ENCODE measurements around the gene TJAP1.
"Not testable (repeated sequence)": the region's sequence is repeated elsewhere in the genome, so short reads cannot be mapped to it uniquely, and the experiment has no call there.

Gene TJAP1

DNA sequence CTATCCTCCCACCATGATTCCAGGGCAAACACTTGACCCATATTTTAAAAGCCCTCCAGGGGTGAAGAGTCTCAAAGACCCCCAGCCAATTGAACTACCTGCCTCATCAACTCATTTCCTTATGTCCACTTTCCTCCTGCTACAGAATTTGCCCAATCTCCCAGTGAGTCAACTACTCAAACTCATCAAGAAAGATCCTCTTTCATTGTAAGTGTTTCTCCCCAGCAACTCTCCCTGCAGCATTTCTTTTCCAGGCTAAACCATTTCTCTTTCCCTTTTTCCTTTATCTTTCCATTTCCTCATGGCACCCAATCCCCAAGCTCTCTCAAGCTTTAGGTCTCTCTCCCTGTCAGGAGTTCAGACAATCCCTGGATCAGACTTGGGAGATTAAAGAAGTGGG, 23.5 kb upstream of the TJAP1 start:
- no peak for DNase-seq

- DNase-seq, result peak; percentile 59
These were observed 23.1 kb upstream of the TJAP1 start for GRCh38 chr6:43454290-43454695.

- DNase-seq, result no peak
These were observed 22.5 kb upstream of the TJAP1 start for GRCh38 chr6:43454696-43455530.

GRCh38 chr6:43455531-43456428, 21.6 kb upstream of the TJAP1 start, which contains the start of gene DLK2:
TSS of gene DLK2 (minus strand) at chr6:43455548. CDS start at chr6:43454825, 723 bp downstream.
- peak; percentile 47 for DNase-seq

GRCh38 chr6:43457643-43458042, 19.7 kb upstream of the TJAP1 start:
- no peak for DNase-seq

GRCh38 chr6:43458154-43458553, 19.2 kb upstream of the TJAP1 start:
- DNase-seq, result not testable (repeated sequence)

GRCh38 chr6:43459535-43459934, 17.8 kb upstream of the TJAP1 start:
- no peak for DNase-seq

GRCh38 chr6:43460032-43460431, 17.3 kb upstream of the TJAP1 start:
- DNase-seq, result no peak

DNA sequence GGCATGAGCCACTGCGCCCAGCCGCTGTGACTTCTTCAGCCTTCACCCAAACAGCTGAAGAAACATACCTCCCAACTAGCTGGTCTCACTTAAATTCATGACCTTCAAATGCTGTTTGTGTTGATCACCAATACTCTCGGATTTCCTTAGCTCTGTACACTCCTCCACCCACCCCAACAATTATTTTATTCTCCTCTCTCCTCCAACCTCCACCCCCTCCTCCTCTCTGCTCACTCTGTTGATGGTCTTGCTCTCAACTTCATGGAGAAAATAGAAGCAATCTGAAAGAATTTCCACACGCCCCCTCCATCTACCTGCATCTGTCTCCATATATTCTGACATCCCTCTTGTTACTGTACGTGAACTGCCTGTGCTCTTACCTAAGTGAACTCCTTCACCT, 15.4 kb upstream of the TJAP1 start:
- no peak for DNase-seq

- no peak for DNase-seq
These were observed 13.0 kb upstream of the TJAP1 start for GRCh38 chr6:43464337-43464736.

DNA sequence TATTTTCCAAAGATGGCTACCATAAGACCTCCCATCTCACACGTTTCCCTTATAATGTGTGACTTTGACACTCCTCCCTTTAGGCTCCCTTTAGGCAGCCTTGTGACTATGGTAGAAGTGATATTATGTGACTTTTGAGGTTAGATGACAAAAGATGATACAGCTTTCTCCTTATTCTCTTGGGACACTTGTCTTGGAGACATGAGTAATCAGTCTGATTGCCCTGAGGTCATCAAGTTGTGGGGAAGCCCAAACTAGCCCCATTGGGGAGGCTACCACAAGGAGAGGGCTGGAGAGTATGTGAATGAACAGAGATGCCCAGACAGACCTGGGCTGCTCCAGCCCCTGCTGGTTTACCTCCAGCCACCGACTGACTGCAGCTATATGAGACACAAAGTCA, 11.4 kb upstream of the TJAP1 start:
- DNase-seq, result no peak

DNA sequence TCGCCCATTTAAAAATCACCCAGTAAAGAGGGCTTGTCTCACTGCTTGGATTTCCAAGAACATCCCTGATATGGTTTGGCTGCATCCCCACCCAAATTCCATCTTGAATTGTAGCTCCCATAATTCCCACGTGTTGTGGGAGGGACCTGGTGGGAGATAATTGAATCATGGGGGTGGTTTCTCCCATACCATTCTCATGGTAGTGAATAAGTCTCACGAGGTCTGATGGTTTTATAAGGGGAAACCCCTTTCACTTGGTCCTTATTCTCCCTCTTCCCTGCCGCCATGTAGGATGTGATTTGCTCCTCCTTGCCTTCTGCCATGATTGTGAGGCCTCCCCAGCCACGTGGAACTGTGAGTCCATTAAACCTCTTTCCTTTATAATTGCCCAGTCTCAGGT, 10.1 kb upstream of the TJAP1 start:
- DNase-seq, result not testable (repeated sequence)

- DNase-seq, result no peak
These were observed 9.6 kb upstream of the TJAP1 start for GRCh38 chr6:43467752-43468151.

- no peak for DNase-seq
These were observed 9.1 kb upstream of the TJAP1 start for GRCh38 chr6:43468240-43468639.

GRCh38 chr6:43468748-43469681, 8.4 kb upstream of the TJAP1 start:
- DNase-seq, result no peak

DNA sequence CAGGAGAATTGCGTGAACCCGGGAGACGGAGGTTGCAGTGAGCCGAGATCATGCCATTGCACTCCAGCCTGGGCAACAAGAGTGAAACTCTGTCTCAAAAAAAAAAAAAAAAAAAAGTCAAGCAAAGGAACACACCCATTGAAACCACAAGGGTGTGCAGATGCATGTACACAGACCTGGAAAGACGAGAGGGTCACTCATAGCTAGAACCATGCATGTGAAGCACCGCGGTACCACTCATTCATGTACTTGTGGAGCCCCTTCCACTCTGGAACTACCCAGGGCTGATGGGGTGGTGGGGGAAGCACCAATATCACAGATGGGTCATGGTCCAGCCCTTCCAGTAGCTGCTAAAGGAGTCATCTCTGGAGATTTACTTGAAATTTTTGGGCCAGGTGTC, 7.4 kb upstream of the TJAP1 start:
- DNase-seq, result peak; percentile 12

DNA sequence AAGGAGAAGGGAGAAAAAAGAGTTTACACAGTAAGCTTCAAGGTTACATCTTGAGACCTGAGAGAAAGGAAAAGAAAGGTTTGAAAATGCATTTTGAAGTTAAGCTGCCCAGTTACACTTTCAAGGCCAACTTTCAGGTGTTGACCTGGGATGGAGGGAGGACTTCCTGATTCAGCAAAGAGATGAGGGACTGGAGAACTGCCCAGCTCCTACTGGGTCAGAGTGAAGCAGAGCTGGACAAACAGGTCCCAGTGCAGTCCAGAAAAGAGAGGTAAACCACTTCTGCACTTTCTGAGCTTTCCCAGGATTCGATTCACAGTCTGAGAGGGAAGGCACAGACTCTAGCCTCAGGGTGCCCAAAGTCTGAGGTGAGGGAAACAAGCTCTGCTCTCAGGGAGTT, 6.0 kb upstream of the TJAP1 start:
- no peak for DNase-seq

DNA sequence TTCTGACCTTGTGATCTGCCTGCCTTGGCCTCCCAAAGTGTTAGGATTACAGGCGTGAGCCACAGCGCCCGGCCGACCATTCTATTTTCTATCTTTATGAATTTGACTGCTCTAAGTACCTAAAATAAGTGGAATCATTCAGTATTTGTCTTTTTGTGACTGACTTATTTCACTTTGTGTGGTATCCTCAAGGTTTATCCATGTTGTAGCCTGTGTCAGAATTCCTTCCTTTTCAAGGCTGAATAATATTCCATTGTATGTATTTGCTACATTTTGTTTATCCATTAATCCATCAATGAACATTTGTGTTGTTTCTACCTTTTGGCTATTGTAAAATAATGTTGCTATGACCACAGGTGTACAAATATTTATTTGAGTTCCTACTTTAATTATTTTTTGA, 4.9 kb upstream of the TJAP1 start:
- DNase-seq, result no peak

- no peak for DNase-seq
These were observed 1.9 kb upstream of the TJAP1 start for GRCh38 chr6:43475516-43475915.

DNA sequence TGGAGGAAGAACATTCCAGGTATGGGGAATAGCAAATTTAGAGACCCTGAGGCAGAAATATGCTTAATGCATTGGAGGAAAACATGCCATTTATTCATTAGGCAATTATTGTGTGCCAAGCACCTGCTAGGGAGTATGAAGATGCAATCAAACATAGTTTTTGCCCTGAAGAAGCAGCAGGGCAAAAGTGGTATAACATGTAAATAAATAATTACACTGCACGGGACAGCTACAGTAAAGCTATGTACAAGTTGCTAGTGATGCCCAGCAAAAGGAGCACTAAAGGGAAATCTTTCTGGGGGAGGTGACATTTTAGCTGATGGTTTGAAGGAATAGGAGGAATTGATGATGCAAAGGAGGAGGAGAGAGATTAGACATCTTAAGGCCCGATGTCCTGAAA, 624 bp upstream of the TJAP1 start:
- DNase-seq, result no peak

DNA sequence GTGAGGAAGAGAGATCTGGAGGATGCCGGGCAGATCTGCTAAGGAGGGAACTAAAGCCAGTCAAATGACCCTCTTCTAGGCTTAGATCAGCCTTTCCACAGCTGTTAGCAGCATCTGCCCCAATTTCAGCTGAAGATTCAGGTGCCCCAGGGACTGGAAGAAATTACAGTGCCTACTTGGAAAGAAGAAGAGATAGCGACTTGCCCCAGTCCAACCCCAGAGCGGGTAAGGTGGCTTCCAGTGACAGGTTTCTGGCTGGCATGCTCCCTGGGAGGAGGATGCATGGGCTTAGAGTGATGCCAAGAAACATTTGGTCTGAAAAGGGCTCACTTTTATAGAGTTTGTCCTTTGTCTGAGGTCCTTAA, 620 bp downstream of the TJAP1 start:
- no peak for DNase-seq

DNA sequence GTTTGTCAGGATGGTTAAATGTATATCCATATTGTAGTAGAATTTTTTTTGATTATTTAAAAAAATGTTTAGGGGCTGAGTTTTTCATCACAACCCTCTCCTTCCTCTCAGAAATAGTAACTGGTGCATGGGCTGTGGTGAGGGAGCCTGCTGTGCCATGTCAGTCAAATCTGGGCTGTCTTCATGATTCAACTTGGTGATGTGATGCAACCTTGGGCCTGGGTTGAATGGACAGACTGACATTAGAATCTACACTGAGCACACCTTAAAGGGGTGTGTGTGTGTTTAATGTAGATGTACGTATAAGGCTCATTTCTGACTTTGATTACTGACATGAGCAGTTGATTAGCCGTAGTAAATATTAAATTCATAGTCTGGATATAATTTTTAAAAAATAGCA, 3.7 kb downstream of the TJAP1 start:
- DNase-seq, result peak; percentile 38
